Measurements from ENCODE around the gene MRPL32. TPM values are rescaled to one million over a fixed set of nuclear protein-coding genes. Genes with fewer than 3 reads are reported as not detected.

MRPL32 gene
- total RNA-seq, 1 experiment from 2014 or later, result 52.8 TPM

DNA sequence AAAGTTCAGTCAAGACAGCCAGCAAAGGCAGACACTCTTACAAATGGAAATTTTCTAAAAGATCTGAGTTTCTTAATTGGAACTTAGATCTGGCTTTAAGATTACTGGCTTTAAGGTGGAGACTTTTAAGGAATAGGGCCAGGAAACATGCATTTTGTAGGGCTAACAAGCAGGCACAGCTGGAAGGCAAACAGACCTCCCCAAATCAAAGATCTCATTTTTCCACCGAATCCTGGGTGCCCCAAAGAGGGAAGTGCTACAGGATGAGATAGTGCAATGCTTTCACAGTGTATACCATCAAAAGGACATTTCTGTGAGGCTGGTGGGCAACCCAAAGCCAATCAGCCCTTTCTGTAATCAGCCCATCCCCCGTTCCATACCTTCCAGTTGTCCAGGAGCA lies 27.4 kb downstream of the MRPL32 start:
- Histone ChIP-seq H3K36me3 (ENCODE audit: control insufficient read depth, insufficient read depth, low read length) (no peaks in the 10 kb centered on the region), H3K9me3 (ENCODE audit: control insufficient read depth, insufficient read depth, low read depth, low read length) (peaks cover 3% of the 10 kb centered on the region; the same call in 1 of the 2 replicates), H3K27ac (ENCODE audit: low read length) (no peak overlapping the region), H3K27me3 (ENCODE audit: control insufficient read depth, insufficient read depth, low read length) (peaks cover 5% of the 10 kb centered on the region; the same call in 1 of the 2 replicates), H3K4me1 (ENCODE audit: control insufficient read depth, insufficient read depth, low read length) (no peaks in the 10 kb centered on the region), H3K4me3 (ENCODE audit: low read depth in 2 of 2, low read length in 2 of 2) (no peak overlapping the region)
- BruUV-seq (replicated peaks), result no TSS peak
- in situ Hi-C loops (cut with HindIII; ENCODE audit: low pct_unique_long_range_greater_than_20kb, low sequenced_read_pairs) (no loop called here), intact Hi-C loops (cut with micrococcal nuclease; ENCODE audit: unreplicated experiment) (no loop called here)
- ChIA-PET CTCF (no interaction called here), POLR2A (no interaction called here)
- ATAC-seq (no peak), DNase-seq (ENCODE audit: low read depth, low spot score) (no peak)
- no peak for TF ChIP-seq SIN3A (IDR thresholded peaks at IDR 0.05; ENCODE audit: borderline replicate concordance, insufficient read depth, low read depth, low read length)

GRCh38 chr7:42960762-42961161 lies 28.6 kb downstream of the MRPL32 start:
- Histone ChIP-seq H3K27ac (ENCODE audit: low read length) (no peak overlapping the region), H3K9me3 (ENCODE audit: control insufficient read depth, insufficient read depth, low read depth, low read length) (peaks cover 3% of the 10 kb centered on the region; the same call in 1 of the 2 replicates), H3K27me3 (ENCODE audit: control insufficient read depth, insufficient read depth, low read length) (peaks cover 5% of the 10 kb centered on the region; the same call in 1 of the 2 replicates), H3K4me3 (ENCODE audit: low read depth in 2 of 2, low read length in 2 of 2) (no peak overlapping the region), H3K36me3 (ENCODE audit: control insufficient read depth, insufficient read depth, low read length) (no peaks in the 10 kb centered on the region), H3K4me1 (ENCODE audit: control insufficient read depth, insufficient read depth, low read length) (no peaks in the 10 kb centered on the region)
- TF ChIP-seq SIN3A (IDR thresholded peaks at IDR 0.05; ENCODE audit: borderline replicate concordance, insufficient read depth, low read depth, low read length) (no peak), TCF7L2 (IDR thresholded peaks at IDR 0.05; ENCODE audit: low read depth, low read length) (no peak), CTCF (IDR thresholded peaks at IDR 0.05) (no peak), POLR2AphosphoS5 (IDR thresholded peaks at IDR 0.05; ENCODE audit: low read depth, low read length) (no peak)
- TF ChIP-seq, protein P1, sequence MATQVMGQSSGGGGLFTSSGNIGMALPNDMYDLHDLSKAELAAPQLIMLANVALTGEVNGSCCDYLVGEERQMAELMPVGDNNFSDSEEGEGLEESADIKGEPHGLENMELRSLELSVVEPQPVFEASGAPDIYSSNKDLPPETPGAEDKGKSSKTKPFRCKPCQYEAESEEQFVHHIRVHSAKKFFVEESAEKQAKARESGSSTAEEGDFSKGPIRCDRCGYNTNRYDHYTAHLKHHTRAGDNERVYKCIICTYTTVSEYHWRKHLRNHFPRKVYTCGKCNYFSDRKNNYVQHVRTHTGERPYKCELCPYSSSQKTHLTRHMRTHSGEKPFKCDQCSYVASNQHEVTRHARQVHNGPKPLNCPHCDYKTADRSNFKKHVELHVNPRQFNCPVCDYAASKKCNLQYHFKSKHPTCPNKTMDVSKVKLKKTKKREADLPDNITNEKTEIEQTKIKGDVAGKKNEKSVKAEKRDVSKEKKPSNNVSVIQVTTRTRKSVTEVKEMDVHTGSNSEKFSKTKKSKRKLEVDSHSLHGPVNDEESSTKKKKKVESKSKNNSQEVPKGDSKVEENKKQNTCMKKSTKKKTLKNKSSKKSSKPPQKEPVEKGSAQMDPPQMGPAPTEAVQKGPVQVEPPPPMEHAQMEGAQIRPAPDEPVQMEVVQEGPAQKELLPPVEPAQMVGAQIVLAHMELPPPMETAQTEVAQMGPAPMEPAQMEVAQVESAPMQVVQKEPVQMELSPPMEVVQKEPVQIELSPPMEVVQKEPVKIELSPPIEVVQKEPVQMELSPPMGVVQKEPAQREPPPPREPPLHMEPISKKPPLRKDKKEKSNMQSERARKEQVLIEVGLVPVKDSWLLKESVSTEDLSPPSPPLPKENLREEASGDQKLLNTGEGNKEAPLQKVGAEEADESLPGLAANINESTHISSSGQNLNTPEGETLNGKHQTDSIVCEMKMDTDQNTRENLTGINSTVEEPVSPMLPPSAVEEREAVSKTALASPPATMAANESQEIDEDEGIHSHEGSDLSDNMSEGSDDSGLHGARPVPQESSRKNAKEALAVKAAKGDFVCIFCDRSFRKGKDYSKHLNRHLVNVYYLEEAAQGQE (IDR thresholded peaks at IDR 0.05; ENCODE audit: insufficient read depth in 1 of 2, low read depth in 2 of 2, low read length in 1 of 2), result no peak
- ChIA-PET POLR2A (no interaction called here), CTCF (no interaction called here)
- in situ Hi-C loops (cut with HindIII; ENCODE audit: low pct_unique_long_range_greater_than_20kb, low sequenced_read_pairs), result no loop called here
- no peak for ATAC-seq
- intact Hi-C loops (cut with micrococcal nuclease; ENCODE audit: unreplicated experiment), result no loop called here
- no TSS peak for BruUV-seq (replicated peaks)
- no peak for DNase-seq (ENCODE audit: low read depth, low spot score)

- ATAC-seq, result no peak
- no TSS peak for BruUV-seq (replicated peaks)
Measured at GRCh38 chr7:42961170-42961569, 29.0 kb downstream of the MRPL32 start.

More at GRCh38 chr7:42961170-42961569, 29.0 kb downstream of the MRPL32 start:
- intact Hi-C loops (cut with micrococcal nuclease; ENCODE audit: unreplicated experiment) (no loop called here), in situ Hi-C loops (cut with HindIII; ENCODE audit: low pct_unique_long_range_greater_than_20kb, low sequenced_read_pairs) (no loop called here)
- ChIA-PET CTCF (no interaction called here), POLR2A (no interaction called here)
- DNase-seq (ENCODE audit: low read depth, low spot score), result no peak
- TF ChIP-seq TCF7L2 (IDR thresholded peaks at IDR 0.05; ENCODE audit: low read depth, low read length), result no peak
- TF ChIP-seq CTCF (IDR thresholded peaks at IDR 0.05), result no peak
- TF ChIP-seq POLR2AphosphoS5 (IDR thresholded peaks at IDR 0.05; ENCODE audit: low read depth, low read length), result no peak
- TF ChIP-seq SIN3A (IDR thresholded peaks at IDR 0.05; ENCODE audit: borderline replicate concordance, insufficient read depth, low read depth, low read length), result no peak
- TF ChIP-seq, protein P1 (IDR thresholded peaks at IDR 0.05; ENCODE audit: insufficient read depth in 1 of 2, low read depth in 2 of 2, low read length in 1 of 2), result no peak
- Histone ChIP-seq H3K4me3 (ENCODE audit: low read depth in 2 of 2, low read length in 2 of 2) (no peak overlapping the region), H3K27me3 (ENCODE audit: control insufficient read depth, insufficient read depth, low read length) (peaks cover 5% of the 10 kb centered on the region; the same call in 1 of the 2 replicates), H3K4me1 (ENCODE audit: control insufficient read depth, insufficient read depth, low read length) (no peaks in the 10 kb centered on the region), H3K36me3 (ENCODE audit: control insufficient read depth, insufficient read depth, low read length) (no peaks in the 10 kb centered on the region), H3K9me3 (ENCODE audit: control insufficient read depth, insufficient read depth, low read depth, low read length) (peaks cover 2% of the 10 kb centered on the region; the same call in 1 of the 2 replicates), H3K27ac (ENCODE audit: low read length) (no peak overlapping the region)
